GM23338 (cell line): Measurements from ENCODE around the gene DLG2. TPM values are rescaled to one million over a fixed set of nuclear protein-coding genes. Genes with fewer than 3 reads are reported as not detected.
A peak's percentile ranks its signal among the peaks of the same experiment; 100 is the strongest.

Experiments used
- ATAC-seq: fragments of 200-7000 bp; cut with Tn5 transposase; 3 replicates; pipeline ENCODE4 v1.9.1; 2020
- DNase-seq: peaks from one replicate; pipeline ENCODE4 v3.0.0-alpha.2; 2015; ENCODE audit warnings: low spot score
- H2AFZ ChIP-seq: fragments of 200-600 bp; sonication (generic); 2 replicates; pipeline ENCODE4 v1.8.0; 2016; ENCODE audit warnings: antibody characterized with exemption, mild to moderate bottlenecking, moderate library complexity
- H3F3A ChIP-seq: fragments of 200-600 bp; sonication (generic); replicated peaks from 2 replicates; pipeline ENCODE4 v1.8.0; 2017; ENCODE audit warnings: antibody characterized with exemption, mixed run types, low read depth
- H3K27ac ChIP-seq: fragments of 200-600 bp; sonication (generic); 2 replicates; pipeline ENCODE4 v1.6.1; 2016; ENCODE audit warnings: low read depth
- H3K27me3 ChIP-seq: fragments of 200-600 bp; sonication (generic); 2 replicates; pipeline ENCODE4 v1.8.0; 2016; ENCODE audit warnings: mild to moderate bottlenecking, mixed run types, moderate library complexity; ENCODE audit not compliant: insufficient read depth
- H3K36me3 ChIP-seq: fragments of 200-600 bp; sonication (generic); 2 replicates; pipeline ENCODE4 v1.8.0; 2016; ENCODE audit warnings: mild to moderate bottlenecking; ENCODE audit not compliant: insufficient read depth
- H3K4me1 ChIP-seq: fragments of 200-600 bp; sonication (generic); 2 replicates; pipeline ENCODE4 v1.8.0; 2016; ENCODE audit warnings: mild to moderate bottlenecking, moderate library complexity; ENCODE audit not compliant: insufficient read depth
- H3K4me2 ChIP-seq: fragments of 200-600 bp; sonication (generic); 2 replicates; pipeline ENCODE4 v1.7.1; 2017; ENCODE audit warnings: mixed run types
- H3K4me3 ChIP-seq: fragments of 200-600 bp; sonication (generic); 2 replicates; pipeline ENCODE4 v1.6.1; 2016; ENCODE audit warnings: mixed run types
- H3K79me2 ChIP-seq: fragments of 200-600 bp; sonication (generic); replicated peaks from 2 replicates; pipeline ENCODE4 v1.8.0; 2017; ENCODE audit warnings: mild to moderate bottlenecking; ENCODE audit not compliant: insufficient read depth
- H3K9me2 ChIP-seq: fragments of 200-600 bp; sonication (generic); 2 replicates; pipeline ENCODE4 v1.8.0; 2017; ENCODE audit not compliant: insufficient read depth
- H4K20me1 ChIP-seq: fragments of 200-600 bp; sonication (generic); replicated peaks from 2 replicates; pipeline ENCODE4 v1.8.0; 2017; ENCODE audit warnings: mild to moderate bottlenecking; ENCODE audit not compliant: insufficient read depth
- H3K27ac Mint-ChIP-seq: 2 replicates; pipeline ENCODE4 v1.8.0; 2020; ENCODE audit warnings: inconsistent platforms, mild to moderate bottlenecking, moderate library complexity, mixed read lengths
- H3K27me3 Mint-ChIP-seq: 3 replicates; pipeline ENCODE4 v1.8.0; 2022; ENCODE audit warnings: low read depth, mild to moderate bottlenecking, moderate library complexity, mixed read lengths, inconsistent platforms; ENCODE audit not compliant: insufficient read depth, poor library complexity
- H3K36me3 Mint-ChIP-seq: 3 replicates; pipeline ENCODE4 v1.8.0; 2021; ENCODE audit warnings: low read depth, mild to moderate bottlenecking, inconsistent platforms, moderate library complexity, mixed read lengths
- H3K4me1 Mint-ChIP-seq: 3 replicates; pipeline ENCODE4 v1.8.0; 2020; ENCODE audit warnings: mild to moderate bottlenecking, inconsistent platforms, mixed read lengths
- H3K4me3 Mint-ChIP-seq: 3 replicates; pipeline ENCODE4 v1.8.0; 2021; ENCODE audit warnings: moderate library complexity, mild to moderate bottlenecking, inconsistent platforms, mixed read lengths
- H3K9me3 Mint-ChIP-seq: 3 replicates; pipeline ENCODE4 v1.8.0; 2020; ENCODE audit warnings: moderate library complexity, mild to moderate bottlenecking, inconsistent platforms, mixed read lengths
- CTCF ChIP-seq, 2 experiments: fragments of 200-600 bp in 1 of 2; sonication (generic) in 1 of 2; conservative IDR thresholded peaks; 2 replicates each; pipeline versions ENCODE4 v1.5.1 to v1.6.1; 2016 to 2017; ENCODE audit warnings: antibody characterized with exemption in 2 of 2, low read depth in 2 of 2, mild to moderate bottlenecking in 2 of 2, moderate library complexity in 1 of 2
- EZH2 ChIP-seq: fragments of 200-600 bp; sonication (generic); IDR thresholded peaks from one replicate; pipeline ENCODE4 v1.8.0; 2017; ENCODE audit warnings: antibody characterized with exemption, mild to moderate bottlenecking, low read depth; ENCODE audit not compliant: unreplicated experiment
- POLR2AphosphoS5 ChIP-seq: IDR thresholded peaks from 2 replicates; pipeline ENCODE4 v1.6.1; 2016; ENCODE audit warnings: antibody characterized with exemption, low read depth
- REST ChIP-seq: IDR thresholded peaks from one replicate; pipeline ENCODE4 v1.6.1; 2018; ENCODE audit warnings: antibody characterized with exemption; ENCODE audit not compliant: unreplicated experiment
- STAT1 ChIP-seq: IDR thresholded peaks from one replicate; pipeline ENCODE4 v1.6.1; 2016; ENCODE audit warnings: antibody characterized with exemption; ENCODE audit not compliant: unreplicated experiment
- ZNF114 ChIP-seq: fragments of 250-450 bp; sonication (Bioruptor Pico); IDR thresholded peaks from 2 replicates; pipeline ENCODE4 v1.5.0; 2020; ENCODE audit warnings: mild to moderate bottlenecking, moderate library complexity
- ZNF331 ChIP-seq: fragments of 250-450 bp; sonication (Bioruptor Pico); IDR thresholded peaks from 2 replicates; pipeline ENCODE4 v1.5.0; 2020; ENCODE audit warnings: low read depth, mild to moderate bottlenecking, moderate library complexity
- polyA plus RNA-seq: library from polyadenylated mRNA; unstranded; fragments of >200 nt; fragmentation: Nextera tagmentation; extraction: Ambion mirVana; gene quantifications from 2 replicates; pipeline ENCODE4 v1.2.1, GENCODE V29; 2016
- total RNA-seq: library from RNA; depleted of rRNA; stranded (reverse); fragments of >200 nt; shearing (Covaris generic); gene quantifications from 2 replicates; pipeline ENCODE4 v1.2.3, GENCODE V29; 2014
- TF ChIP-seq, protein P1 (sequence below): fragments of 250-450 bp; sonication (Bioruptor Pico); IDR thresholded peaks from 2 replicates; pipeline ENCODE4 v1.5.0; 2020; ENCODE audit warnings: mild to moderate bottlenecking, moderate library complexity

Gene DLG2
- total and polyA plus RNA-seq, 2 experiments from 2014 or later: 19.8 to 21.5 TPM

DNA sequence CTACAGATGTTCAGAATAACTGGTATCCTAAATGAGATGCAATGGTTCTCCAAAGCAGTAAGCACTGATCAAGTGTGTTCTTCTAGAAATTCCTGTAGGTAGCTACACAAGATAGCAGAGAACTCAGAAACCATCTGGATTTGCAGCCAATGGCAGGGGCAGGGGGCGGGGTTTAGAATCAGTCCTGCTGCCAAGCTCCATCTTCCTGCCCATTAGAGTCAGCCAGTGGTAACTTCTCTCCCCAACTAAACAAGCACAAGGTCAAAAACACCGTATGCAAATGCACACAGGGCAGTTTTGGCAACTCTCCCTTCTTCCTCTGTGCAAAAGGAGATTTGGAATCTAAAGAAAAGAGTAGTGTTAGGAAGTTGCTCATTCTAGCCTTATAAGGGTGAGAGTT lies 2103.5 kb downstream of the DLG2 start:
- ATAC-seq (peak; percentile 32; the same call in 2 of the 3 replicates), DNase-seq (peak; percentile 46)
- Histone ChIP-seq H3K36me3 (peaks cover 1% of the 10 kb centered on the region; the same call in 1 of the 2 replicates), H3K27me3 (no peaks in the 10 kb centered on the region), H2AFZ (no peak overlapping the region), H3K9me2 (no peaks in the 10 kb centered on the region), H3K27ac (no peak overlapping the region), H3K4me2 (no peak overlapping the region), H3F3A (no peaks in the 10 kb centered on the region), H3K79me2 (no peaks in the 10 kb centered on the region), H4K20me1 (no peaks in the 10 kb centered on the region), H3K4me3 (no peak overlapping the region), H3K4me1 (peaks cover 7% of the 10 kb centered on the region; the same call in 1 of the 2 replicates)
- no peak for TF ChIP-seq ZNF114 (CRISPR knock-in tag)
- TF ChIP-seq ZNF331 (CRISPR knock-in tag): no peak
- TF ChIP-seq CTCF (conservative IDR thresholded peaks at IDR 0.05; ENCODE audit: low read depth in 2 of 2): no peak
- TF ChIP-seq EZH2: no peak
- TF ChIP-seq POLR2AphosphoS5: no peak
- no peak overlapping the region for H3K27ac Mint-ChIP-seq
- peaks cover 18% of the 10 kb centered on the region for H3K4me1 Mint-ChIP-seq
- no peak overlapping the region for H3K4me3 Mint-ChIP-seq
- peaks cover 5% of the 10 kb centered on the region for H3K9me3 Mint-ChIP-seq
- H3K27me3 Mint-ChIP-seq: no peaks in the 10 kb centered on the region
- peaks cover 5% of the 10 kb centered on the region for H3K36me3 Mint-ChIP-seq

GRCh38 chr11:83522911-83523310 lies 2104.2 kb downstream of the DLG2 start:
- TF ChIP-seq REST: no peak
- TF ChIP-seq, protein P1, sequence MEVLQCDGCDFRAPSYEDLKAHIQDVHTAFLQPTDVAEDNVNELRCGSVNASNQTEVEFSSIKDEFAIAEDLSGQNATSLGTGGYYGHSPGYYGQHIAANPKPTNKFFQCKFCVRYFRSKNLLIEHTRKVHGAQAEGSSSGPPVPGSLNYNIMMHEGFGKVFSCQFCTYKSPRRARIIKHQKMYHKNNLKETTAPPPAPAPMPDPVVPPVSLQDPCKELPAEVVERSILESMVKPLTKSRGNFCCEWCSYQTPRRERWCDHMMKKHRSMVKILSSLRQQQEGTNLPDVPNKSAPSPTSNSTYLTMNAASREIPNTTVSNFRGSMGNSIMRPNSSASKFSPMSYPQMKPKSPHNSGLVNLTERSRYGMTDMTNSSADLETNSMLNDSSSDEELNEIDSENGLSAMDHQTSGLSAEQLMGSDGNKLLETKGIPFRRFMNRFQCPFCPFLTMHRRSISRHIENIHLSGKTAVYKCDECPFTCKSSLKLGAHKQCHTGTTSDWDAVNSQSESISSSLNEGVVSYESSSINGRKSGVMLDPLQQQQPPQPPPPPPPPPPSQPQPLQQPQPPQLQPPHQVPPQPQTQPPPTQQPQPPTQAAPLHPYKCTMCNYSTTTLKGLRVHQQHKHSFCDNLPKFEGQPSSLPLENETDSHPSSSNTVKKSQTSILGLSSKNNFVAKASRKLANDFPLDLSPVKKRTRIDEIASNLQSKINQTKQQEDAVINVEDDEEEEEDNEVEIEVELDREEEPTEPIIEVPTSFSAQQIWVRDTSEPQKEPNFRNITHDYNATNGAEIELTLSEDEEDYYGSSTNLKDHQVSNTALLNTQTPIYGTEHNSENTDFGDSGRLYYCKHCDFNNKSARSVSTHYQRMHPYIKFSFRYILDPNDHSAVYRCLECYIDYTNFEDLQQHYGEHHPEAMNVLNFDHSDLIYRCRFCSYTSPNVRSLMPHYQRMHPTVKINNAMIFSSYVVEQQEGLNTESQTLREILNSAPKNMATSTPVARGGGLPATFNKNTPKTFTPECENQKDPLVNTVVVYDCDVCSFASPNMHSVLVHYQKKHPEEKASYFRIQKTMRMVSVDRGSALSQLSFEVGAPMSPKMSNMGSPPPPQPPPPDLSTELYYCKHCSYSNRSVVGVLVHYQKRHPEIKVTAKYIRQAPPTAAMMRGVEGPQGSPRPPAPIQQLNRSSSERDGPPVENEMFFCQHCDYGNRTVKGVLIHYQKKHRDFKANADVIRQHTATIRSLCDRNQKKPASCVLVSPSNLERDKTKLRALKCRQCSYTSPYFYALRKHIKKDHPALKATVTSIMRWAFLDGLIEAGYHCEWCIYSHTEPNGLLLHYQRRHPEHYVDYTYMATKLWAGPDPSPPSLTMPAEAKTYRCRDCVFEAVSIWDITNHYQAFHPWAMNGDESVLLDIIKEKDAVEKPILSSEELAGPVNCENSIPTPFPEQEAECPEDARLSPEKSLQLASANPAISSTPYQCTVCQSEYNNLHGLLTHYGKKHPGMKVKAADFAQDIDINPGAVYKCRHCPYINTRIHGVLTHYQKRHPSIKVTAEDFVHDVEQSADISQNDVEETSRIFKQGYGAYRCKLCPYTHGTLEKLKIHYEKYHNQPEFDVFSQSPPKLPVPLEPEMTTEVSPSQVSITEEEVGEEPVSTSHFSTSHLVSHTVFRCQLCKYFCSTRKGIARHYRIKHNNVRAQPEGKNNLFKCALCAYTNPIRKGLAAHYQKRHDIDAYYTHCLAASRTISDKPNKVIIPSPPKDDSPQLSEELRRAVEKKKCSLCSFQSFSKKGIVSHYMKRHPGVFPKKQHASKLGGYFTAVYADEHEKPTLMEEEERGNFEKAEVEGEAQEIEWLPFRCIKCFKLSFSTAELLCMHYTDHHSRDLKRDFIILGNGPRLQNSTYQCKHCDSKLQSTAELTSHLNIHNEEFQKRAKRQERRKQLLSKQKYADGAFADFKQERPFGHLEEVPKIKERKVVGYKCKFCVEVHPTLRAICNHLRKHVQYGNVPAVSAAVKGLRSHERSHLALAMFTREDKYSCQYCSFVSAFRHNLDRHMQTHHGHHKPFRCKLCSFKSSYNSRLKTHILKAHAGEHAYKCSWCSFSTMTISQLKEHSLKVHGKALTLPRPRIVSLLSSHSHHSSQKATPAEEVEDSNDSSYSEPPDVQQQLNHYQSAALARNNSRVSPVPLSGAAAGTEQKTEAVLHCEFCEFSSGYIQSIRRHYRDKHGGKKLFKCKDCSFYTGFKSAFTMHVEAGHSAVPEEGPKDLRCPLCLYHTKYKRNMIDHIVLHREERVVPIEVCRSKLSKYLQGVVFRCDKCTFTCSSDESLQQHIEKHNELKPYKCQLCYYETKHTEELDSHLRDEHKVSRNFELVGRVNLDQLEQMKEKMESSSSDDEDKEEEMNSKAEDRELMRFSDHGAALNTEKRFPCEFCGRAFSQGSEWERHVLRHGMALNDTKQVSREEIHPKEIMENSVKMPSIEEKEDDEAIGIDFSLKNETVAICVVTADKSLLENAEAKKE (CRISPR knock-in tag): no peak
- no peak for TF ChIP-seq STAT1
- no peak for TF ChIP-seq ZNF114 (CRISPR knock-in tag)
- Mint-ChIP-seq H3K36me3 (peaks cover 13% of the 10 kb centered on the region), H3K27me3 (no peaks in the 10 kb centered on the region), H3K4me1 (peaks cover 18% of the 10 kb centered on the region), H3K4me3 (no peak overlapping the region), H3K9me3 (peaks cover 13% of the 10 kb centered on the region), H3K27ac (no peak overlapping the region)
- Histone ChIP-seq H3K4me1 (peaks cover 7% of the 10 kb centered on the region; the same call in 1 of the 2 replicates), H3K4me3 (no peak overlapping the region), H3K27me3 (no peaks in the 10 kb centered on the region), H3K27ac (no peak overlapping the region), H3K4me2 (no peak overlapping the region), H4K20me1 (no peaks in the 10 kb centered on the region), H3K79me2 (no peaks in the 10 kb centered on the region), H2AFZ (no peak overlapping the region), H3K9me2 (no peaks in the 10 kb centered on the region), H3K36me3 (peaks cover 6% of the 10 kb centered on the region), H3F3A (no peaks in the 10 kb centered on the region)
- ATAC-seq: no peak
- no peak for DNase-seq
